Nephron progenitor cell (in vitro differentiated cells): ENCODE results near the gene ST3GAL4.
A peak's percentile ranks its signal among the peaks of the same experiment; 100 is the strongest.

ENCODE experiments used
- DNase-seq: peaks from one replicate; pipeline ENCODE4 v3.0.0; 2021
- H3K27ac Mint-ChIP-seq: 2 replicates; pipeline ENCODE4 v1.8.0; 2021; ENCODE audit warnings: mild to moderate bottlenecking, moderate library complexity, mixed read lengths
- H3K27me3 Mint-ChIP-seq: 2 replicates; pipeline ENCODE4 v1.8.0; 2021; ENCODE audit warnings: mild to moderate bottlenecking, low read depth, mixed read lengths; ENCODE audit not compliant: poor library complexity
- H3K36me3 Mint-ChIP-seq: 2 replicates; pipeline ENCODE4 v1.8.0; 2021; ENCODE audit warnings: low read depth, mixed read lengths
- H3K4me1 Mint-ChIP-seq: 2 replicates; pipeline ENCODE4 v1.8.0; 2021; ENCODE audit warnings: mixed read lengths
- H3K4me3 Mint-ChIP-seq: 2 replicates; pipeline ENCODE4 v1.8.0; 2021; ENCODE audit warnings: mild to moderate bottlenecking, moderate library complexity, mixed read lengths
- H3K9me3 Mint-ChIP-seq: 2 replicates; pipeline ENCODE4 v1.8.0; 2021; ENCODE audit warnings: mild to moderate bottlenecking, moderate library complexity, mixed read lengths
- CTCF ChIP-seq: fragments of 200-600 bp; sonication (generic); IDR thresholded peaks from 2 replicates; pipeline ENCODE4 v1.5.0; 2021; ENCODE audit warnings: antibody characterized with exemption

The ST3GAL4 gene

GRCh38 chr11:126403658-126404057, 48.2 kb downstream of the ST3GAL4 start:
- peaks cover 16% of the 10 kb centered on the region for H3K9me3 Mint-ChIP-seq
- H3K27me3 Mint-ChIP-seq = no peaks in the 10 kb centered on the region
- DNase-seq = no peak
- peaks cover 37% of the 10 kb centered on the region for H3K36me3 Mint-ChIP-seq
- peaks cover 40% of the 10 kb centered on the region for H3K4me1 Mint-ChIP-seq
- TF ChIP-seq CTCF = no peak
- no peak overlapping the region for H3K4me3 Mint-ChIP-seq
- no peak overlapping the region for H3K27ac Mint-ChIP-seq

GRCh38 chr11:126404367-126404766, 48.9 kb downstream of the ST3GAL4 start:
- no peak for DNase-seq
- Mint-ChIP-seq H3K27ac (peak overlapping the region; percentile 41), H3K36me3 (peaks cover 38% of the 10 kb centered on the region), H3K27me3 (no peaks in the 10 kb centered on the region), H3K4me1 (peaks cover 40% of the 10 kb centered on the region), H3K9me3 (peaks cover 11% of the 10 kb centered on the region), H3K4me3 (no peak overlapping the region)
- no peak for TF ChIP-seq CTCF

- Mint-ChIP-seq H3K36me3 (peaks cover 34% of the 10 kb centered on the region), H3K4me1 (peaks cover 38% of the 10 kb centered on the region), H3K9me3 (peaks cover 4% of the 10 kb centered on the region), H3K27ac (no peak overlapping the region), H3K4me3 (no peak overlapping the region), H3K27me3 (no peaks in the 10 kb centered on the region)
- TF ChIP-seq CTCF = no peak
- DNase-seq = no peak
Observed at GRCh38 chr11:126405374-126405773, 49.9 kb downstream of the ST3GAL4 start.

- Mint-ChIP-seq H3K36me3 (peaks cover 34% of the 10 kb centered on the region), H3K4me3 (no peak overlapping the region)
Observed at GRCh38 chr11:126405906-126406305, 50.4 kb downstream of the ST3GAL4 start.

DNA sequence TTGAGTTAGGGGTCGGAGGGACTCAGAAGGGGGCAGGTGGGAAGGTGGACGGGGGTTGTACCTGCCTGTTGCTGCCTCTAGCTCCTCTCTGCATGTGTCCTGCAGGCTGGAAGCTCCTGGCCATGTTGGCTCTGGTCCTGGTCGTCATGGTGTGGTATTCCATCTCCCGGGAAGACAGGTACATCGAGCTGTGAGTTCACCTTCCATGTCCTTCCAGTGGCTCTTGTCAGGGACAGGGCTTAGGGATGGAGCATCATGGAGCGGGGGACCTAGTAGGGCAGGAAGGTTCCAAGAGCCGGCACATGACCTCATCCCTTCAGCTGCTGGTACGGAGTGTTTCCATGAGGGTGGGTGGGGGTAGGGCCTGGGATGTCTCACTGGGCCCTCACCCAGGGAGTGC, 50.9 kb downstream of the ST3GAL4 start:
- no peak for DNase-seq
- Mint-ChIP-seq H3K27me3 (no peaks in the 10 kb centered on the region), H3K4me1 (peaks cover 30% of the 10 kb centered on the region), H3K4me3 (no peak overlapping the region), H3K36me3 (peaks cover 32% of the 10 kb centered on the region), H3K27ac (no peak overlapping the region), H3K9me3 (no peaks in the 10 kb centered on the region)
- TF ChIP-seq CTCF = no peak

More at GRCh38 chr11:126405906-126406305, 50.4 kb downstream of the ST3GAL4 start:
- Mint-ChIP-seq H3K9me3 (no peaks in the 10 kb centered on the region), H3K27me3 (no peaks in the 10 kb centered on the region), H3K4me1 (peaks cover 33% of the 10 kb centered on the region), H3K27ac (no peak overlapping the region)
- TF ChIP-seq CTCF = no peak
- no peak for DNase-seq

DNA sequence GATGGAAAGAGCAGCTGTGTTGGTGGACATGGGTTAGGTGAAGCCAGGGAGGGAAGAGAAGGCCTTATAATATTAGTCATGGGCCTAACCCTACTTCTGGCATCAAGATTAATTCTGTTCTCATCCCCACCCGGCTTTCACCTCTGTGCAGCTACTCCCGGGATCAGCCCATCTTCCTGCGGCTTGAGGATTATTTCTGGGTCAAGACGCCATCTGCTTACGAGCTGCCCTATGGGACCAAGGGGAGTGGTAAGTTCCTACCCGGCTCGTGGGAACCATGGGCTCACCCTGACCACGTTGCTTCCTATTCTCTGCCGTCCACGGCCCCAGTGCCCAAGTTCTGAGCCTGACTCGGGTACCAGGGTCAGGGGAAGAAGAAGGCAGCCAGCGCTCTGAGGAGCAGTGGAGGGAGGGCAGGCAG, 51.6 kb downstream of the ST3GAL4 start:
- Mint-ChIP-seq H3K9me3 (no peaks in the 10 kb centered on the region), H3K36me3 (peaks cover 31% of the 10 kb centered on the region), H3K27ac (no peak overlapping the region), H3K4me1 (peaks cover 27% of the 10 kb centered on the region), H3K4me3 (no peak overlapping the region), H3K27me3 (no peaks in the 10 kb centered on the region)
- DNase-seq = no peak
- TF ChIP-seq CTCF = no peak
